GM15510 (cell line): ENCODE measurements around the gene PF4V1.

Source experiments
- POLR2A ChIP-seq: IDR thresholded peaks from 3 replicates; pipeline ENCODE4 v1.6.1; 2011; ENCODE audit warnings: borderline replicate concordance; ENCODE audit not compliant: insufficient read length; ENCODE audit errors: extremely low read depth

Gene PF4V1

DNA sequence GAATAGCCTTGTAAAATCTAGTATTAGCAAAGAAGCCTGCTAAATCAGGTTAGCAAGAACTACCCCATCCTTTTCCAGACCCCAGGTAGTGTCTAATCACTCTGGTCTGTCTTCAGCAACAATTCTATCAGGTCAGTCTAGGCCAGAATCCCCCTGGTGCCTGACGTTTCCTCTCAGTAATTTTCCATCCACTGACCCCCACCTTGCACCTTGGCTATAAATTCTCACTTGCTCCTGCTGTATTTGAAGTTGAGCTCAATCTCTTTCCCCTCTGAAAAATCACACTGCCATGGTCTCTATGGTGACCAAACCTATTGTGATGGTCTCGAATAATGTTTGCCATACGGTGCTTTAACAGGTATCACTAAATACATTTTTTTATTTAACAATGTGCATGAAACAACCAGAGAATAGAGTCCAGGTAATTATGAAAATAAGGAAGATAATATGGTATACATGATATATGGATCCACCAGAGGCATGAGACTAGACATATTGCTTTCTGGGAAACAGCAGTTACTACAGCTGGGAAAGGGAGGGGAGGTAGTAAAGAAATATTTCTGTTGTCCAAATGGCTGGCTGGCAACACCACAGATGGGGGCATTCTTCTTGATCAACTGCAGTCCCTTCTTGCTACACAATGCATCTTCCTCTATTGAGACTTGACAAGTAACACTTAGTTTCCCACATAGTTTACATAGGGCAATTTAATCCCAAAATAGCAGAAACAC, 49.9 kb downstream of the PF4V1 start:
- no peak for TF ChIP-seq POLR2A
